Stimulated activated CD4-positive, alpha-beta T cell treated with anti-CD3 and anti-CD28 coated beads, Interleukin-4, amount 100 ng/mL, for 1 hour (primary cell): ENCODE measurements around the gene BCAS3.
"Not testable (repeated sequence)": the region's sequence is repeated elsewhere in the genome, so short reads cannot be mapped to it uniquely, and the experiment has no call there.

Experiments
- DNase-seq: peaks from one replicate; pipeline ENCODE4 v3.0.0-alpha.2; 2020

The BCAS3 gene

GRCh38 chr17:60891149-60891548 is 213.5 kb downstream of the BCAS3 start:
- DNase-seq = no peak

- no peak for DNase-seq
These were observed 215.8 kb downstream of the BCAS3 start for GRCh38 chr17:60893475-60893874.

- no peak for DNase-seq
These were observed 219.3 kb downstream of the BCAS3 start for GRCh38 chr17:60896996-60897395.

- no peak for DNase-seq
These were observed 221.5 kb downstream of the BCAS3 start for GRCh38 chr17:60899115-60899514.

GRCh38 chr17:60900688-60901087 is 223.0 kb downstream of the BCAS3 start:
- DNase-seq = no peak

GRCh38 chr17:60901242-60901641 is 223.6 kb downstream of the BCAS3 start:
- no peak for DNase-seq

GRCh38 chr17:60901806-60902205 is 224.2 kb downstream of the BCAS3 start:
- DNase-seq = no peak

- DNase-seq = no peak
These were observed 224.7 kb downstream of the BCAS3 start for GRCh38 chr17:60902399-60902798.

- DNase-seq = no peak
These were observed 226.9 kb downstream of the BCAS3 start for GRCh38 chr17:60904582-60904981.

- no peak for DNase-seq
These were observed 228.1 kb downstream of the BCAS3 start for GRCh38 chr17:60905709-60906108.

- no peak for DNase-seq
These were observed 230.7 kb downstream of the BCAS3 start for GRCh38 chr17:60908324-60908723.

- DNase-seq = no peak
These were observed 231.8 kb downstream of the BCAS3 start for GRCh38 chr17:60909405-60909804.

- no peak for DNase-seq
These were observed 232.8 kb downstream of the BCAS3 start for GRCh38 chr17:60910415-60910814.

GRCh38 chr17:60914078-60914477 is 236.4 kb downstream of the BCAS3 start:
- no peak for DNase-seq

- no peak for DNase-seq
These were observed 238.4 kb downstream of the BCAS3 start for GRCh38 chr17:60916043-60916442.

- DNase-seq = no peak
These were observed 242.5 kb downstream of the BCAS3 start for GRCh38 chr17:60920107-60920506.

- DNase-seq = no peak
These were observed 245.3 kb downstream of the BCAS3 start for GRCh38 chr17:60923000-60923399.

GRCh38 chr17:60926466-60927183 is 249.0 kb downstream of the BCAS3 start:
- no peak for DNase-seq

GRCh38 chr17:60933739-60934138 is 256.1 kb downstream of the BCAS3 start:
- DNase-seq = no peak

GRCh38 chr17:60934723-60935122 is 257.1 kb downstream of the BCAS3 start:
- DNase-seq = no peak

GRCh38 chr17:60935991-60936390 is 258.3 kb downstream of the BCAS3 start:
- DNase-seq = not testable (repeated sequence)

GRCh38 chr17:60939318-60939717 is 261.7 kb downstream of the BCAS3 start:
- DNase-seq = no peak

GRCh38 chr17:60941028-60941427 is 263.4 kb downstream of the BCAS3 start:
- DNase-seq = no peak

- no peak for DNase-seq
These were observed 263.9 kb downstream of the BCAS3 start for GRCh38 chr17:60941571-60941970.

GRCh38 chr17:60944751-60945150 is 267.1 kb downstream of the BCAS3 start:
- no peak for DNase-seq
